HEK293 (cell line): ENCODE results near the gene PLCB3.
A peak's percentile ranks its signal among the peaks of the same experiment; 100 is the strongest.

Experiments used
- BCL11B ChIP-seq: fragments of 450-650 bp; formaldehyde crosslinking; IDR thresholded peaks from 2 replicates; pipeline ENCODE4 v1.5.1; 2016; ENCODE audit warnings: low read depth, missing biosample characterization, missing genetic modification characterization
- EGR2 ChIP-seq: fragments of 450-650 bp; formaldehyde crosslinking; IDR thresholded peaks from 2 replicates; pipeline ENCODE4 v1.5.1; 2016; ENCODE audit warnings: low read depth, missing biosample characterization, missing genetic modification characterization
- FEZF1 ChIP-seq: fragments of 450-650 bp; formaldehyde crosslinking; IDR thresholded peaks from 2 replicates; pipeline ENCODE4 v1.5.1; 2016; ENCODE audit warnings: missing biosample characterization, missing genetic modification characterization
- HOXD13 ChIP-seq: sonication (generic); formaldehyde crosslinking; IDR thresholded peaks from 2 replicates; pipeline ENCODE4 v1.8.0; 2022; ENCODE audit warnings: missing genetic modification reagents, borderline replicate concordance
- KLF7 ChIP-seq: fragments of 450-650 bp; formaldehyde crosslinking; IDR thresholded peaks from 2 replicates; pipeline ENCODE4 v1.5.1; 2016; ENCODE audit warnings: missing biosample characterization, missing genetic modification characterization, borderline replicate concordance
- RBAK ChIP-seq: fragments of 450-650 bp; formaldehyde crosslinking; IDR thresholded peaks from 2 replicates; pipeline ENCODE4 v1.5.1; 2016; ENCODE audit warnings: missing biosample characterization, missing genetic modification characterization
- SETDB1 ChIP-seq: IDR thresholded peaks from one replicate; pipeline ENCODE4 v1.6.1; 2017; ENCODE audit warnings: mild to moderate bottlenecking, low read length, moderate library complexity, mixed read lengths; ENCODE audit not compliant: insufficient read length
- SP2 ChIP-seq: fragments of 450-650 bp; formaldehyde crosslinking; IDR thresholded peaks from 2 replicates; pipeline ENCODE4 v1.5.1; 2016; ENCODE audit warnings: missing biosample characterization, missing genetic modification characterization
- TCF7L2 ChIP-seq: IDR thresholded peaks from 2 replicates; pipeline ENCODE4 v1.6.1; 2011; ENCODE audit warnings: low read depth, mild to moderate bottlenecking, inconsistent platforms, low read length, moderate library complexity, borderline replicate concordance
- ZBTB48 ChIP-seq: fragments of 450-650 bp; formaldehyde crosslinking; IDR thresholded peaks from 2 replicates; pipeline ENCODE4 v1.5.1; 2016; ENCODE audit warnings: missing biosample characterization, missing genetic modification characterization
- ZBTB7A ChIP-seq: fragments of 450-650 bp; formaldehyde crosslinking; IDR thresholded peaks from 2 replicates; pipeline ENCODE4 v1.5.1; 2016; ENCODE audit warnings: low read depth, missing biosample characterization, missing genetic modification characterization
- ZFHX2 ChIP-seq: fragments of 450-650 bp; formaldehyde crosslinking; conservative IDR thresholded peaks from 2 replicates; pipeline ENCODE4 v1.5.1; 2016; ENCODE audit warnings: missing biosample characterization, missing genetic modification characterization
- ZFP37 ChIP-seq: fragments of 450-650 bp; formaldehyde crosslinking; IDR thresholded peaks from 2 replicates; pipeline ENCODE4 v1.5.1; 2016; ENCODE audit warnings: missing biosample characterization, missing genetic modification characterization
- ZFP69B ChIP-seq: fragments of 450-650 bp; formaldehyde crosslinking; IDR thresholded peaks from 2 replicates; pipeline ENCODE4 v1.5.1; 2016; ENCODE audit warnings: missing biosample characterization, missing genetic modification characterization
- ZNF10 ChIP-seq: fragments of 450-650 bp; formaldehyde crosslinking; IDR thresholded peaks from 2 replicates; pipeline ENCODE4 v1.5.1; 2017; ENCODE audit warnings: missing biosample characterization, missing genetic modification characterization
- ZNF112 ChIP-seq: fragments of 450-650 bp; formaldehyde crosslinking; IDR thresholded peaks from 2 replicates; pipeline ENCODE4 v1.5.0; 2017; ENCODE audit warnings: missing biosample characterization, missing genetic modification characterization
- ZNF19 ChIP-seq: fragments of 450-650 bp; formaldehyde crosslinking; IDR thresholded peaks from 2 replicates; pipeline ENCODE4; 2016; ENCODE audit warnings: missing biosample characterization, missing genetic modification characterization, low read depth
- ZNF292 ChIP-seq: fragments of 450-650 bp; formaldehyde crosslinking; IDR thresholded peaks from 2 replicates; pipeline ENCODE4 v1.5.1; 2016; ENCODE audit warnings: low read depth, missing biosample characterization, missing genetic modification characterization, borderline replicate concordance
- ZNF311 ChIP-seq: fragments of 450-650 bp; formaldehyde crosslinking; IDR thresholded peaks from 2 replicates; pipeline ENCODE4 v1.5.1; 2017; ENCODE audit warnings: missing biosample characterization, missing genetic modification characterization, borderline replicate concordance
- ZNF324 ChIP-seq: fragments of 450-650 bp; formaldehyde crosslinking; IDR thresholded peaks from 2 replicates; pipeline ENCODE4 v1.5.1; 2016; ENCODE audit warnings: missing biosample characterization, missing genetic modification characterization
- ZNF366 ChIP-seq: fragments of 450-650 bp; formaldehyde crosslinking; conservative IDR thresholded peaks from 2 replicates; pipeline ENCODE4 v1.5.1; 2016; ENCODE audit warnings: missing biosample characterization, missing genetic modification characterization
- ZNF394 ChIP-seq: fragments of 450-650 bp; formaldehyde crosslinking; IDR thresholded peaks from 2 replicates; pipeline ENCODE4 v1.5.1; 2016; ENCODE audit warnings: missing biosample characterization, missing genetic modification characterization, mild to moderate bottlenecking, moderate library complexity, borderline replicate concordance
- ZNF404 ChIP-seq: fragments of 450-650 bp; formaldehyde crosslinking; IDR thresholded peaks from 2 replicates; pipeline ENCODE4 v1.5.1; 2017; ENCODE audit warnings: missing biosample characterization, missing genetic modification characterization
- ZNF426 ChIP-seq: fragments of 450-650 bp; formaldehyde crosslinking; IDR thresholded peaks from 2 replicates; pipeline ENCODE4 v1.5.1; 2017; ENCODE audit warnings: missing biosample characterization, missing genetic modification characterization, mild to moderate bottlenecking, inconsistent platforms, moderate library complexity
- ZNF48 ChIP-seq: fragments of 450-650 bp; formaldehyde crosslinking; IDR thresholded peaks from 2 replicates; pipeline ENCODE4 v1.5.1; 2016; ENCODE audit warnings: missing biosample characterization, missing genetic modification characterization
- ZNF501 ChIP-seq: fragments of 450-650 bp; formaldehyde crosslinking; IDR thresholded peaks from 2 replicates; pipeline ENCODE4 v1.5.1; 2016; ENCODE audit warnings: missing biosample characterization, missing genetic modification characterization
- ZNF521 ChIP-seq: fragments of 450-650 bp; formaldehyde crosslinking; IDR thresholded peaks from 2 replicates; pipeline ENCODE4 v1.5.1; 2017; ENCODE audit warnings: missing biosample characterization, mild to moderate bottlenecking, missing genetic modification characterization
- ZNF530 ChIP-seq: fragments of 450-650 bp; formaldehyde crosslinking; IDR thresholded peaks from 2 replicates; pipeline ENCODE4 v1.5.1; 2016; ENCODE audit warnings: low read depth, missing biosample characterization, missing genetic modification characterization
- ZNF544 ChIP-seq: fragments of 450-650 bp; formaldehyde crosslinking; IDR thresholded peaks from 2 replicates; pipeline ENCODE4 v1.5.0; 2017; ENCODE audit warnings: missing biosample characterization, missing genetic modification characterization
- ZNF548 ChIP-seq: fragments of 450-650 bp; formaldehyde crosslinking; IDR thresholded peaks from 2 replicates; pipeline ENCODE4 v1.5.1; 2016; ENCODE audit warnings: missing biosample characterization, missing genetic modification characterization
- ZNF555 ChIP-seq: fragments of 450-650 bp; formaldehyde crosslinking; conservative IDR thresholded peaks from 2 replicates; pipeline ENCODE4 v1.5.1; 2017; ENCODE audit warnings: missing biosample characterization, mild to moderate bottlenecking, missing genetic modification characterization, inconsistent platforms
- ZNF670 ChIP-seq: fragments of 450-650 bp; formaldehyde crosslinking; IDR thresholded peaks from 2 replicates; pipeline ENCODE4 v1.5.1; 2016; ENCODE audit warnings: missing biosample characterization, missing genetic modification characterization, low read depth
- ZNF791 ChIP-seq: fragments of 450-650 bp; formaldehyde crosslinking; IDR thresholded peaks from 2 replicates; pipeline ENCODE4 v1.5.1; 2016; ENCODE audit warnings: missing biosample characterization, missing genetic modification characterization
- TF ChIP-seq, protein P1 (sequence below): fragments of 450-650 bp; IDR thresholded peaks from 2 replicates; pipeline ENCODE4 v1.5.1; 2018; ENCODE audit warnings: missing biosample characterization, mild to moderate bottlenecking, missing genetic modification characterization
- TF ChIP-seq, protein P2 (sequence below): IDR thresholded peaks from 2 replicates; pipeline ENCODE4 v1.6.1; 2011; ENCODE audit warnings: mild to moderate bottlenecking, low read depth, low read length, borderline replicate concordance
- TF ChIP-seq, protein P3 (sequence below): fragments of 450-650 bp; formaldehyde crosslinking; IDR thresholded peaks from 2 replicates; pipeline ENCODE4 v1.5.1; 2016; ENCODE audit warnings: missing biosample characterization, missing genetic modification characterization
- TF ChIP-seq, protein P4 (sequence below): fragments of 450-650 bp; formaldehyde crosslinking; IDR thresholded peaks from 2 replicates; pipeline ENCODE4 v1.5.1; 2017; ENCODE audit warnings: missing biosample characterization, missing genetic modification characterization

The PLCB3 gene

DNA sequence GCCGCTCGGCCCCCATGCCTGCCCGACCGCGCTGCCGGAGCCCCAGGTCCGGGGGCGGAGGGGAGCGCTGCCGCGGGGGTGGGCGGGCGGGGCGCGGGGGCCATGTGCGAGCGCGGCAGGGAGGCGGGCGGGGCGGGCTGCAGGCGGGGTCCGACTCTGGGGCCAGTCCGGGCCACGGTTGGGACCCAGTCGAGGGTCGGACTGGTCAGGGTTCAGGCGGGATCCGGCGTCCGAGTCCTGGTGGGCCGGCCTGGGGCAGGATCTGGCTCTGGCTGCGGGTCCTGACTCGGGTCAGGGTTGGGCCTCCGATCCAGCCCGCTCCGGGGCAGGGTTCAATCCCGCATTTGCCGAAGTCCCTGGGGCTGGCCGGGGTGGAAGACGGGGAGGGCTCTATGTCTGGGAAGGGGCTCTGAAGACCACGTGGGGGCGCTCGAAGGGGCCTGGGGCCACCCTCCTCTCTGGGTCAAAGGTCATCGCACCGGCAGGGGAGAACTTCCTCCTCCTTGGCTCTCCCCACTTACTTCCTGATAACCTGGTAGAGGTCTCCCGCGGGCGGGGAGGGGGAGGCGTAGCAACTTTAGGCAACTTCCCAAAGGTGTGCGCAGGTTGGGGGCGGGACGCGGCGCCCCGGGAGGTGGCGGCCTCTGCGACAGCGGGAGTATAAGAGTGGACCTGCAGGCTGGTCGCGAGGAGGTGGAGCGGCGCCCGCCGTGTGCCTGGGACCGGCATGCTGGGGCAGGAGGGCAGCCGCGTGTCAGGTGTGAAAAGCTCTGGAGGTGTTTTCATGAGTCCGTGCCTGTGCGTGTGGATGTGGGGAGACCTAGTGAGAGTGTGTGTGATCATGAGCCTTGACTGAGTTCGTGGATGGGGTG lies 54.6 kb downstream of the PLCB3 start (continued):
- TF ChIP-seq ZNF112 (tag by site-specific recombination), result no peak
- no peak for TF ChIP-seq ZBTB7A (tag by site-specific recombination)
- peak; percentile 35; the same call in 1 of the 2 replicates for TF ChIP-seq EGR2 (tag by site-specific recombination)
- TF ChIP-seq ZNF530 (tag by site-specific recombination), result no peak
- TF ChIP-seq, protein P1, sequence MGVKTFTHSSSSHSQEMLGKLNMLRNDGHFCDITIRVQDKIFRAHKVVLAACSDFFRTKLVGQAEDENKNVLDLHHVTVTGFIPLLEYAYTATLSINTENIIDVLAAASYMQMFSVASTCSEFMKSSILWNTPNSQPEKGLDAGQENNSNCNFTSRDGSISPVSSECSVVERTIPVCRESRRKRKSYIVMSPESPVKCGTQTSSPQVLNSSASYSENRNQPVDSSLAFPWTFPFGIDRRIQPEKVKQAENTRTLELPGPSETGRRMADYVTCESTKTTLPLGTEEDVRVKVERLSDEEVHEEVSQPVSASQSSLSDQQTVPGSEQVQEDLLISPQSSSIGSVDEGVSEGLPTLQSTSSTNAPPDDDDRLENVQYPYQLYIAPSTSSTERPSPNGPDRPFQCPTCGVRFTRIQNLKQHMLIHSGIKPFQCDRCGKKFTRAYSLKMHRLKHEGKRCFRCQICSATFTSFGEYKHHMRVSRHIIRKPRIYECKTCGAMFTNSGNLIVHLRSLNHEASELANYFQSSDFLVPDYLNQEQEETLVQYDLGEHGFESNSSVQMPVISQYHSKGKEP (tag by site-specific recombination), result no peak
- no peak for TF ChIP-seq ZNF501 (tag by site-specific recombination)
- TF ChIP-seq, protein P2, sequence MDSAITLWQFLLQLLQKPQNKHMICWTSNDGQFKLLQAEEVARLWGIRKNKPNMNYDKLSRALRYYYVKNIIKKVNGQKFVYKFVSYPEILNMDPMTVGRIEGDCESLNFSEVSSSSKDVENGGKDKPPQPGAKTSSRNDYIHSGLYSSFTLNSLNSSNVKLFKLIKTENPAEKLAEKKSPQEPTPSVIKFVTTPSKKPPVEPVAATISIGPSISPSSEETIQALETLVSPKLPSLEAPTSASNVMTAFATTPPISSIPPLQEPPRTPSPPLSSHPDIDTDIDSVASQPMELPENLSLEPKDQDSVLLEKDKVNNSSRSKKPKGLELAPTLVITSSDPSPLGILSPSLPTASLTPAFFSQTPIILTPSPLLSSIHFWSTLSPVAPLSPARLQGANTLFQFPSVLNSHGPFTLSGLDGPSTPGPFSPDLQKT, result no peak
- no peak for TF ChIP-seq ZNF544
- no peak for TF ChIP-seq ZNF426
- TF ChIP-seq RBAK (tag by site-specific recombination), result no peak
- TF ChIP-seq ZNF10 (tag by site-specific recombination), result no peak
- TF ChIP-seq, protein P3, sequence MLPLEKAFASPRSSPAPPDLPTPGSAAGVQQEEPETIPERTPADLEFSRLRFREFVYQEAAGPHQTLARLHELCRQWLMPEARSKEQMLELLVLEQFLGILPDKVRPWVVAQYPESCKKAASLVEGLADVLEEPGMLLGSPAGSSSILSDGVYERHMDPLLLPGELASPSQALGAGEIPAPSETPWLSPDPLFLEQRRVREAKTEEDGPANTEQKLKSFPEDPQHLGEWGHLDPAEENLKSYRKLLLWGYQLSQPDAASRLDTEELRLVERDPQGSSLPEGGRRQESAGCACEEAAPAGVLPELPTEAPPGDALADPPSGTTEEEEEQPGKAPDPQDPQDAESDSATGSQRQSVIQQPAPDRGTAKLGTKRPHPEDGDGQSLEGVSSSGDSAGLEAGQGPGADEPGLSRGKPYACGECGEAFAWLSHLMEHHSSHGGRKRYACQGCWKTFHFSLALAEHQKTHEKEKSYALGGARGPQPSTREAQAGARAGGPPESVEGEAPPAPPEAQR (tag by site-specific recombination), result no peak
- TF ChIP-seq KLF7 (tag by site-specific recombination), result no peak
- no peak for TF ChIP-seq SETDB1
- peak; percentile 78 for TF ChIP-seq BCL11B (tag by site-specific recombination)
- no peak for TF ChIP-seq ZNF404 (tag by site-specific recombination)
- TF ChIP-seq ZNF521 (tag by site-specific recombination), result no peak
- TF ChIP-seq ZNF324 (tag by site-specific recombination), result no peak
- no peak for TF ChIP-seq TCF7L2
- no peak for TF ChIP-seq HOXD13 (CRISPR knock-in tag)
- TF ChIP-seq ZNF791 (tag by site-specific recombination), result no peak
- no peak for TF ChIP-seq ZNF548 (tag by site-specific recombination)
- no peak for TF ChIP-seq ZFP69B
- TF ChIP-seq ZNF48 (tag by site-specific recombination), result no peak
- TF ChIP-seq ZBTB48 (tag by site-specific recombination), result peak; percentile 84
- no peak for TF ChIP-seq ZFP37 (tag by site-specific recombination)
- no peak for TF ChIP-seq FEZF1 (tag by site-specific recombination)
- TF ChIP-seq ZNF311 (tag by site-specific recombination), result no peak
- TF ChIP-seq ZNF19, result no peak
- 0 out of 2 replicates have a peak, but pooled peaks have one; percentile 9 for TF ChIP-seq ZNF394 (tag by site-specific recombination)
- TF ChIP-seq ZNF670 (tag by site-specific recombination), result no peak
- 0 out of 2 replicates have a peak, but pooled peaks have one; percentile 9 for TF ChIP-seq ZNF366 (tag by site-specific recombination)
- TF ChIP-seq ZFHX2, result peak; percentile 35; the same call in 1 of the 2 replicates
- TF ChIP-seq ZNF292 (tag by site-specific recombination), result no peak
- TF ChIP-seq, protein P4, sequence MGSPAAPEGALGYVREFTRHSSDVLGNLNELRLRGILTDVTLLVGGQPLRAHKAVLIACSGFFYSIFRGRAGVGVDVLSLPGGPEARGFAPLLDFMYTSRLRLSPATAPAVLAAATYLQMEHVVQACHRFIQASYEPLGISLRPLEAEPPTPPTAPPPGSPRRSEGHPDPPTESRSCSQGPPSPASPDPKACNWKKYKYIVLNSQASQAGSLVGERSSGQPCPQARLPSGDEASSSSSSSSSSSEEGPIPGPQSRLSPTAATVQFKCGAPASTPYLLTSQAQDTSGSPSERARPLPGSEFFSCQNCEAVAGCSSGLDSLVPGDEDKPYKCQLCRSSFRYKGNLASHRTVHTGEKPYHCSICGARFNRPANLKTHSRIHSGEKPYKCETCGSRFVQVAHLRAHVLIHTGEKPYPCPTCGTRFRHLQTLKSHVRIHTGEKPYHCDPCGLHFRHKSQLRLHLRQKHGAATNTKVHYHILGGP (tag by site-specific recombination), result no peak
- peak; percentile 52; the same call in 1 of the 2 replicates for TF ChIP-seq SP2
- no peak for TF ChIP-seq ZNF555 (tag by site-specific recombination)
